ENCODE results near the gene CELF2.
A peak's percentile ranks its signal among the peaks of the same experiment; 100 is the strongest.

The CELF2 gene

DNA sequence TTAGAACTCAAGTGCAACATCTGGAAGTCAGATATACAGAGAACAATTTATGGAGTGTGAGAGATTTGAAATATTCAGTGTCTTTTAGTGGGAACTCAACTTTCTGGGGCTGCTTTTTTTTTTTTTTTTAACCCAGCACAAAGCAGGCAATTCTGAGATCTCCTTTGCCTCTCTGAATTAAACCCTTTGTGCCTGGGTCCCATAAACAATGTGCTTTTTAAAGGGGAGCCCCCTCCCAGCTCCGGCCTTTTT is 146.8 kb downstream of the CELF2 start:
- Histone ChIP-seq H3K4me2 (ENCODE audit: low read length) (peak overlapping the region; percentile 52), H3K79me2 (no peaks in the 10 kb centered on the region), H3K4me1 (peaks cover 4% of the 10 kb centered on the region), H3K27ac (no peak overlapping the region), H3K36me3 (ENCODE audit: control insufficient read depth, insufficient read depth, low read length) (no peaks in the 10 kb centered on the region), H3K27me3 (ENCODE audit: control insufficient read depth, insufficient read depth, low read length) (no peaks in the 10 kb centered on the region), H3K9me3 (ENCODE audit: control insufficient read depth, low read length) (no peaks in the 10 kb centered on the region), H3K9ac (no peak overlapping the region), H2AFZ (no peak overlapping the region), H3K4me3 (ENCODE audit: low read depth, low read length) (no peak overlapping the region)
- TF ChIP-seq, protein P1, sequence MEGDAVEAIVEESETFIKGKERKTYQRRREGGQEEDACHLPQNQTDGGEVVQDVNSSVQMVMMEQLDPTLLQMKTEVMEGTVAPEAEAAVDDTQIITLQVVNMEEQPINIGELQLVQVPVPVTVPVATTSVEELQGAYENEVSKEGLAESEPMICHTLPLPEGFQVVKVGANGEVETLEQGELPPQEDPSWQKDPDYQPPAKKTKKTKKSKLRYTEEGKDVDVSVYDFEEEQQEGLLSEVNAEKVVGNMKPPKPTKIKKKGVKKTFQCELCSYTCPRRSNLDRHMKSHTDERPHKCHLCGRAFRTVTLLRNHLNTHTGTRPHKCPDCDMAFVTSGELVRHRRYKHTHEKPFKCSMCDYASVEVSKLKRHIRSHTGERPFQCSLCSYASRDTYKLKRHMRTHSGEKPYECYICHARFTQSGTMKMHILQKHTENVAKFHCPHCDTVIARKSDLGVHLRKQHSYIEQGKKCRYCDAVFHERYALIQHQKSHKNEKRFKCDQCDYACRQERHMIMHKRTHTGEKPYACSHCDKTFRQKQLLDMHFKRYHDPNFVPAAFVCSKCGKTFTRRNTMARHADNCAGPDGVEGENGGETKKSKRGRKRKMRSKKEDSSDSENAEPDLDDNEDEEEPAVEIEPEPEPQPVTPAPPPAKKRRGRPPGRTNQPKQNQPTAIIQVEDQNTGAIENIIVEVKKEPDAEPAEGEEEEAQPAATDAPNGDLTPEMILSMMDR (IDR thresholded peaks at IDR 0.05): no peak

DNA sequence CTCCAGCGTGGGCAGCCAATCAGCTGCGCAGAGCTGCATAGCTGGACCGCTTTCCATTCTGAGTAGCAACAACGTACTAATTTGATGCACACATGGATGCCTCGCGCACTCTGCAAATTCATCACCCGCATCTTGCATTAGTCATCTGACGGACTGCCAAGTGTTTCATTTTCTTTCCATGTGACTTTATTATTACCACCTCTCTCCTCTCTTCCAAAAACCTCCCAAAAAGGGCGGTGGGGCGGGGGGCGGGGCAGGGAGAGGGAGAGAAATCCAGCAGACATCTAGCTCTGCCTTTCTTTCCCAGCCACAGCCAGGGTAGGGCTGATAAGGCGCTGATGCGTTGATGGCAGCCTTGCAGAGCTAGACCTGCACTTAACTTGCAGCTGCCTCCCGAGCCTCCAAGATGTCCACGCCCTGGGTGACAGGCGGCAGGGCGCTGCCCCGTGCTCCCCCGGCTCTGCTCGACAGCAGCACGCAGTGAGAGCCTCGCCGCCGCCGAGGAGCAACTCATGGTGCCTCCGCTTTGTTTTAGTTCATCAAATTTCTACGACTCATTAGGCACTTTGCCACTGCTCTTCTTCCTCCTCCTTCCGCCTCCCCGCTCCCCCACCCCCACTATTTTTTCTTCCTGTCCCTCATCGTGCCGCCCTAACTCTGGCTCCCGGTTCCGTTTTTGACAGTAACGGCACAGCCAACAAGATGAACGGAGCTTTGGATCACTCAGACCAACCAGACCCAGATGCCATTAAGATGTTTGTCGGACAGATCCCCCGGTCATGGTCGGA is 147.3 kb downstream of the CELF2 start:
- H3K4me2 ChIP-seq (ENCODE audit: low read length): peak overlapping the region; percentile 52
- TF ChIP-seq, protein P1 (IDR thresholded peaks at IDR 0.05): no peak
- H3K79me2 ChIP-seq: no peaks in the 10 kb centered on the region
- H3K4me1 ChIP-seq: peaks cover 4% of the 10 kb centered on the region
- peak overlapping the region; percentile 80 for H2AFZ ChIP-seq
- H3K36me3 ChIP-seq (ENCODE audit: control insufficient read depth, insufficient read depth, low read length): no peaks in the 10 kb centered on the region
- no peaks in the 10 kb centered on the region for H3K27me3 ChIP-seq (ENCODE audit: control insufficient read depth, insufficient read depth, low read length)
- H3K4me3 ChIP-seq (ENCODE audit: low read depth, low read length): peak overlapping the region; percentile 38
- no peak overlapping the region for H3K9ac ChIP-seq
- no peaks in the 10 kb centered on the region for H3K9me3 ChIP-seq (ENCODE audit: control insufficient read depth, low read length)
- peak overlapping the region; percentile 20 for H3K27ac ChIP-seq

DNA sequence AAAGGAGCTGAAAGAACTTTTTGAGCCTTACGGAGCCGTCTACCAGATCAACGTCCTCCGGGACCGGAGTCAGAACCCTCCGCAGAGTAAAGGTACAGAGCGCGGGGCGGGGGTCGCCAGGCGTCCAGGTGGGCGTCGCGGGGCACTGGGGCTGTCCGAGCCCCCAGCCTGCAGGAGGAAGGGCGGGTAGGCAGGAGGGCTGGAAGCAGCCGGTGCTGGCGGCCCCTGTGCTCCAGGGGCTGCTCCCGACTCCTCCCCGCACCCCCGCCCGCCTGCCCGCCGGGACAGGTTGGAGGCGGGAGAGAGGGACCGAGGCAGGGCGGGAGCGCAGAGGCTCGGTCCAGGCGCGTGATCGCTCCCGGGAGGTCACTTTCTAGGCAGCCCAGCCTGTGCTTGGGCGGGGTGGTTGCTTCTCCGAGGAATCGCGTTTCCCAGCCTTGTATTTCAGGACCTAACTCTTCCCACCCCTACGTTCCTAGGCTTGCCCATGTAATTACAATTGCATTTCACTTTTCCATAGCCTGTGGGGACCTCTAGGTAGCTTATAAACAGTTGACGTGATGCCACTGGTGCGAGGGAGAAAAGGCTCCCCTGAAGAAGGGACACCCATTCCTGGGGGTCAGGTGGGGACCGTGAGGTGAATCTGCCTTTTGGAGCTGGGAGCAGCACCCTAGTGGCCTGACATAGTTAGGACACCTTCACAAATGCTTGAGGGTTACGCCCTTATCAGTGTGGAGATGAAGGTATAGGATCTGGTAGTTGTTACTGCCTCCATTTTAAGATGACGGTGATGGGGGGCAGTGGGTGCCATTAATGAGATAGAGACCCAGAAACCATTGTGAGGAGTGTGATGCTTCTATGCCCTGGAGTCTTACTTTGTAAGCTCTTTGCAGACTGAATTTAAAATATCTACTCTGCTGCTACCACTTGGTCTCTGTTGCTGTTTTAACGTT is 148.2 kb downstream of the CELF2 start:
- Histone ChIP-seq H3K9ac (no peak overlapping the region), H3K4me2 (ENCODE audit: low read length) (peak overlapping the region; percentile 52), H3K4me3 (ENCODE audit: low read depth, low read length) (peak overlapping the region; percentile 38), H3K9me3 (ENCODE audit: control insufficient read depth, low read length) (no peaks in the 10 kb centered on the region), H3K79me2 (no peaks in the 10 kb centered on the region), H3K27me3 (ENCODE audit: control insufficient read depth, insufficient read depth, low read length) (no peaks in the 10 kb centered on the region), H3K27ac (peak overlapping the region; percentile 20), H3K36me3 (ENCODE audit: control insufficient read depth, insufficient read depth, low read length) (no peaks in the 10 kb centered on the region), H3K4me1 (peaks cover 4% of the 10 kb centered on the region), H2AFZ (peak overlapping the region; percentile 80)
- TF ChIP-seq, protein P1 (IDR thresholded peaks at IDR 0.05): peak; percentile 39

DNA sequence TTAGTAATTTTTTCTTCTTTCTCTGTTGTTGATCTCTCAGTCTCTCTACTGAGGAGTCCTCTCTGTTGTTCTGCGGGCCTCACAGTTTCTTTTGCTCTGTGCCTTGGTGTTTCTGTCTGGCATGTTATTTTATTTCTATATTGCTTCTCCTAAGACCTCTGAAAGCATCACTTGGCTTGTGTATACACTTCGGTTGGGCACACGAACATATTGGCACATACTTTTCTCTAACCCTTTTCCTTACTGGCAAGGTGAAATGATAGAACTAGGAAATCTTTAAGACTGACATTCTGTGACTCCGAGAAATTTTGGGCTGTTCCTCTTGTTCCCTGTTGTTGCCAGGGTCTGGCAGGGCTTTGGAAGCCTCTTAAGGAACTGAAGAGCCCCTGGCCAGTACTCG is 148.9 kb downstream of the CELF2 start:
- Histone ChIP-seq H3K27me3 (ENCODE audit: control insufficient read depth, insufficient read depth, low read length) (no peaks in the 10 kb centered on the region), H3K4me1 (peaks cover 4% of the 10 kb centered on the region), H3K79me2 (no peaks in the 10 kb centered on the region), H3K4me3 (ENCODE audit: low read depth, low read length) (peak overlapping the region; percentile 38), H3K9me3 (ENCODE audit: control insufficient read depth, low read length) (no peaks in the 10 kb centered on the region), H3K36me3 (ENCODE audit: control insufficient read depth, insufficient read depth, low read length) (no peaks in the 10 kb centered on the region), H3K9ac (no peak overlapping the region), H3K4me2 (ENCODE audit: low read length) (no peak overlapping the region), H2AFZ (no peak overlapping the region), H3K27ac (peak overlapping the region; percentile 20)
- TF ChIP-seq, protein P1 (IDR thresholded peaks at IDR 0.05): no peak

Data from parathyroid adenoma (tissue), 2 donors.